Measurements from ENCODE around the gene TNN. TPM values are rescaled to one million over a fixed set of nuclear protein-coding genes. Genes with fewer than 3 reads are reported as not detected.

TNN gene
- total RNA-seq, 3 donors from 2014 or later (not counting 1 experiment from before 2014, with no cell fraction given) = not detected

- Mint-ChIP-seq H3K27ac (no peak overlapping the region), H3K4me1 (peaks cover 0 to 5% of the 10 kb centered on the region in 2 donors), H3K9me3 (no peaks in the 10 kb centered on the region), H3K4me3 (no peak overlapping the region), H3K27me3 (ENCODE audit: low read depth in 2 of 2) (peaks cover 0 to 13% of the 10 kb centered on the region in 2 donors), H3K36me3 (no peaks in the 10 kb centered on the region)
- H3K27me3 ChIP-seq (ENCODE audit: control insufficient read depth, insufficient read depth, low read length) = no peaks in the 10 kb centered on the region
- no peak for TF ChIP-seq CTCF (IDR thresholded peaks at IDR 0.05)
- peak in 1 of 3 donors; percentile 45 for ATAC-seq
- intact Hi-C loops (cut with micrococcal nuclease) = loop anchor here (5.0 kb wide), 1 partner anchor 873 kb away; no protein-coding TSS in a partner anchor
- no peak for DNase-seq
- WGBS (ENCODE audit: insufficient coverage) = 86% methylated on average over 5 of the region's 5 CpGs
- H3K36me3 ChIP-seq (ENCODE audit: control insufficient read depth, insufficient read depth, low read length) = no peaks in the 10 kb centered on the region
- no peaks in the 10 kb centered on the region for H3K9me3 ChIP-seq (ENCODE audit: control insufficient read depth, insufficient read depth, low read length)
- H3K27ac ChIP-seq (ENCODE audit: low read length) = no peak overlapping the region
- no peak overlapping the region for H3K4me3 ChIP-seq (ENCODE audit: low read length)
- H3K4me1 ChIP-seq (ENCODE audit: control insufficient read depth, insufficient read depth, low read length) = peaks cover 3% of the 10 kb centered on the region
These were observed 62.5 kb downstream of the TNN start for GRCh38 chr1:175129997-175130648.

- intact Hi-C loops (cut with micrococcal nuclease) = no loop called here
- 85% methylated on average over 2 of the region's 2 CpGs for WGBS (ENCODE audit: insufficient coverage)
These were observed 63.0 kb downstream of the TNN start for GRCh38 chr1:175130649-175131045.

DNA sequence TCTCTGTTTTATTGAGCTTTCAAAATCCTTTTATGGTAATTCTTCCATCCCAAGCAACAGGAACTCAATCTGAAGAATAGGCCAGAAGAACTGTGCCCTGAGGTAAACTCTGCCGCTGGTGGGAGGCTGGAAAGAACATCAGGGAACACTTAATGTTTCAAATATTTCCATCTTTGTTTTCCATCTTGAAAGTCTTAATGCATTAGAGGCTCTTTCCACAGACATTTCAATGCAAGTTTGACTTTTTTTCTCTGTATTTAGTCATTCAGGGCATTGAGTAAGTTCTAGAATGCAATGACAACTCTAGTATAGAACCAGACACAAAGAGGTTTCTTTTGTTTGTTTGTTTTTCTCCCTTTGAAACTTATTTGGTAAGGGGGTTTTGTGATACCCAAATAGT, 63.5 kb downstream of the TNN start:
- intact Hi-C loops (cut with micrococcal nuclease) = no loop called here
- H3K36me3 ChIP-seq (ENCODE audit: control insufficient read depth, insufficient read depth, low read length) = no peaks in the 10 kb centered on the region
- no peaks in the 10 kb centered on the region for H3K9me3 Mint-ChIP-seq
- no peak overlapping the region for H3K4me3 ChIP-seq (ENCODE audit: low read length)
- H3K4me1 Mint-ChIP-seq = no peaks in the 10 kb centered on the region
- no peak overlapping the region for H3K27ac Mint-ChIP-seq
- no peaks in the 10 kb centered on the region for H3K9me3 ChIP-seq (ENCODE audit: control insufficient read depth, insufficient read depth, low read length)
- H3K27ac ChIP-seq (ENCODE audit: low read length) = no peak overlapping the region
- H3K4me1 ChIP-seq (ENCODE audit: control insufficient read depth, insufficient read depth, low read length) = peaks cover 3% of the 10 kb centered on the region
- DNase-seq = no peak
- ATAC-seq = no peak
- TF ChIP-seq CTCF (IDR thresholded peaks at IDR 0.05) = no peak
- 73% methylated on average over 1 of the region's 1 CpG for WGBS (ENCODE audit: insufficient coverage)
- H3K4me3 Mint-ChIP-seq = no peak overlapping the region
- no peaks in the 10 kb centered on the region for H3K36me3 Mint-ChIP-seq
- H3K27me3 Mint-ChIP-seq (ENCODE audit: low read depth in 2 of 2) = peaks cover 0 to 17% of the 10 kb centered on the region in 2 donors
- H3K27me3 ChIP-seq (ENCODE audit: control insufficient read depth, insufficient read depth, low read length) = no peaks in the 10 kb centered on the region

More at GRCh38 chr1:175130649-175131045, 63.0 kb downstream of the TNN start:
- no peaks in the 10 kb centered on the region for H3K36me3 Mint-ChIP-seq
- peaks cover 0 to 14% of the 10 kb centered on the region in 2 donors for H3K27me3 Mint-ChIP-seq (ENCODE audit: low read depth in 2 of 2)
- ATAC-seq (no peak), DNase-seq (no peak)
- no peaks in the 10 kb centered on the region for H3K27me3 ChIP-seq (ENCODE audit: control insufficient read depth, insufficient read depth, low read length)
- H3K4me3 ChIP-seq (ENCODE audit: low read length) = no peak overlapping the region
- peaks cover 3% of the 10 kb centered on the region for H3K4me1 ChIP-seq (ENCODE audit: control insufficient read depth, insufficient read depth, low read length)
- no peaks in the 10 kb centered on the region for H3K9me3 ChIP-seq (ENCODE audit: control insufficient read depth, insufficient read depth, low read length)
- TF ChIP-seq CTCF (IDR thresholded peaks at IDR 0.05) = no peak
- H3K27ac ChIP-seq (ENCODE audit: low read length) = no peak overlapping the region
- H3K4me3 Mint-ChIP-seq = no peak overlapping the region
- no peaks in the 10 kb centered on the region for H3K9me3 Mint-ChIP-seq
- H3K36me3 ChIP-seq (ENCODE audit: control insufficient read depth, insufficient read depth, low read length) = no peaks in the 10 kb centered on the region
- H3K4me1 Mint-ChIP-seq = peaks cover 0 to 4% of the 10 kb centered on the region in 2 donors
- H3K27ac Mint-ChIP-seq = no peak overlapping the region

GRCh38 chr1:175132436-175132835, 64.8 kb downstream of the TNN start:
- H3K9me3 ChIP-seq (ENCODE audit: control insufficient read depth, insufficient read depth, low read length) = no peaks in the 10 kb centered on the region
- no peaks in the 10 kb centered on the region for H3K36me3 ChIP-seq (ENCODE audit: control insufficient read depth, insufficient read depth, low read length)
- no peak overlapping the region for H3K27ac ChIP-seq (ENCODE audit: low read length)
- DNase-seq (no peak), ATAC-seq (no peak)
- intact Hi-C loops (cut with micrococcal nuclease) = no loop called here
- Mint-ChIP-seq H3K4me1 (no peaks in the 10 kb centered on the region), H3K27me3 (ENCODE audit: low read depth in 2 of 2) (peaks cover 0 to 20% of the 10 kb centered on the region in 2 donors), H3K4me3 (no peak overlapping the region), H3K9me3 (no peaks in the 10 kb centered on the region), H3K27ac (no peak overlapping the region), H3K36me3 (no peaks in the 10 kb centered on the region)
- peaks cover 3% of the 10 kb centered on the region for H3K4me1 ChIP-seq (ENCODE audit: control insufficient read depth, insufficient read depth, low read length)
- no peak for TF ChIP-seq CTCF (IDR thresholded peaks at IDR 0.05)
- no peaks in the 10 kb centered on the region for H3K27me3 ChIP-seq (ENCODE audit: control insufficient read depth, insufficient read depth, low read length)
- WGBS (ENCODE audit: insufficient coverage) = 67% methylated on average over 1 of the region's 1 CpG
- H3K4me3 ChIP-seq (ENCODE audit: low read length) = no peak overlapping the region

All from natural killer cell (primary cell).